GM18499 (cell line): ENCODE data around the gene DND1.
"Not testable (repeated sequence)": the region's sequence is repeated elsewhere in the genome, so short reads cannot be mapped to it uniquely, and the experiment has no call there.

Experiments used
- ATAC-seq: cut with Tn5 transposase; IDR thresholded peaks from one replicate; pipeline ENCODE4 v1.9.1; 2021; ENCODE audit warnings: moderate number of reproducible peaks; ENCODE audit not compliant: insufficient read depth, unreplicated experiment

Gene DND1

DNA sequence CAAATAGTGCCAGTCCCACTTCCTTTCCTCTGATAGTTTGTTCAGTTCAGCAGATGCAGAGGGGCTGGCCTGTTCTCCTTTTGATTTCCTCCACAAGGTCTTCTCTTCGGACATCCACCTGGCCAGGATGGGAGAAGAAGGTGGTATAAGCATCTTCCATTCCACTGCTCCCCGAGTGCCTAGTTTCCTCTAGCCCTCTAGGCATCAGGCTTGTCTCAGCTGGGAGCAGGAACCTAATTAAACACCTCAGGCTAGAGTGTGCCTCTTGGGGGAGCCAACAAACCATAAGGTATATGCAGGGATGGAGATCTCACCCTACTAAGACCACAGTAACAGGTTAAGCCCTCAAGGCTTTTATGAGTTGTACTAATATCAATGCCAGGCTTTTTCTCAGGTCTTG lies 835 bp upstream of the DND1 start:
- no peak for ATAC-seq

DNA sequence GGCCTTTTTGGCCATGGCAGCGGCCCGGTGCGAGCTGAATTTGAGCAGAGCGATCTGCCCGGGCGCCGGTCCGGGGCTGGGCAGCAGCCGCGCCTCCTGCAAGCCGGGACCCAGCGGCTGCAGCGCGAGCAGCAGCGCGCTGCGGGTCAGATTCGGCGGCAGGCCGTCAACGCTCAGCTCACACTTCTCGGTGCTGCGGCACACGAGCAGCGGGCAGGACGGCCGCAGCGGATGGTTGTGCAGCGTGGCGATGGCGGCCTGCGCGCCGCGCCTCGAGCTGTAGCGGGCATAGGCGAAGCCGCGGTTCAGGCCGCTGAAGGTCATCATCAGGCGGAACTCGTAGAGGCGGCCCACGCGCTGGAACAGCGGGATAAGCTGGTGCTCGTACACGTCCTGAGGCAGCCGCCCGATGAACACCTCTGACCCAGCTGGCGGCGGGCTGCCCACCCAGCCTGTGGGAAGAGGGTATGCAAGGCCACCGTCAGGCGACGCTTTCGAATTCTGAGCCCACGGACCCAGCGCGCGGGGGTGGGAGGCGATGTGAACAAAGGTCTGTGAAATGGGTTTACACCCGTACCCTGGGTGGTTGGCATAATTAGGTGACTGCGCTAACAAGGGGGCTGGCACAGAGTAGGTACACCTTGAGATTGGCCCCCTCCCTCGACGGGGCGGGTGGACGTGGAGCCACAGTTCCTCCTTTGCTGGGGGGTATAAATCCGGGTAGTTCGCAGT lies 755 bp downstream of the DND1 start:
- no peak for ATAC-seq

DNA sequence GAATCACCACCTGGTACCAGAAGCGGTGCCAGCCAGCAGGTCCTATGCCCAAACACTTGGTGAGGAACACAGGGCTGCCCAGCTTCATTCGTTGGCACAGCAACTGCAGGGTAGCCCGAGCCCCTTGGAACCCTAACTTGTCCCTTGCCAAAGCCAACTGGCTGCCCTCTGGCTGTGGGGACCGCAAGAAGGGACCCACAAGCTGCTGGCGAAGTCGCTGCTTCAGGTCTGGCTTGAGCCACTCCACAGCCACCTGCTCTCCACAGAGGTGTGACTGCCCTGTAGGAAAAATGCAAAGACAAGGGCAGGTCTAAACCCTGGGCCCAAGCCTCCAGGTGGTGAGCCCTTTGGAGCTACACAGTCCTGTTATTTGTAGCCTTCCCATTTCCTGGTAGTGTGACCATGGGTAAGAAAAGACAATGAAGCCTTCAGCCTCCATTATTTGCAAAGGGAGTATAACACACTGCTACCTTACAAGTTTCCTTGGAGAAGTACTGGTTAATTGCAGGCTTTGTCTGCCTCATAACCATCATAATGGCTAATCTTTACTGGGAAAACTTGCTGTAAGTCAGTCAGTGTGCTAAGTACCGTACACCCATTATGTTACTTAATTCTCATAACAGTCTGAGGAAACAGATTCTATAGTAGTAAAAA lies 1.8 kb downstream of the DND1 start:
- no peak for ATAC-seq

- not testable (repeated sequence) for ATAC-seq
Observed at GRCh38 chr5:140671035-140671434, 2.3 kb downstream of the DND1 start.

DNA sequence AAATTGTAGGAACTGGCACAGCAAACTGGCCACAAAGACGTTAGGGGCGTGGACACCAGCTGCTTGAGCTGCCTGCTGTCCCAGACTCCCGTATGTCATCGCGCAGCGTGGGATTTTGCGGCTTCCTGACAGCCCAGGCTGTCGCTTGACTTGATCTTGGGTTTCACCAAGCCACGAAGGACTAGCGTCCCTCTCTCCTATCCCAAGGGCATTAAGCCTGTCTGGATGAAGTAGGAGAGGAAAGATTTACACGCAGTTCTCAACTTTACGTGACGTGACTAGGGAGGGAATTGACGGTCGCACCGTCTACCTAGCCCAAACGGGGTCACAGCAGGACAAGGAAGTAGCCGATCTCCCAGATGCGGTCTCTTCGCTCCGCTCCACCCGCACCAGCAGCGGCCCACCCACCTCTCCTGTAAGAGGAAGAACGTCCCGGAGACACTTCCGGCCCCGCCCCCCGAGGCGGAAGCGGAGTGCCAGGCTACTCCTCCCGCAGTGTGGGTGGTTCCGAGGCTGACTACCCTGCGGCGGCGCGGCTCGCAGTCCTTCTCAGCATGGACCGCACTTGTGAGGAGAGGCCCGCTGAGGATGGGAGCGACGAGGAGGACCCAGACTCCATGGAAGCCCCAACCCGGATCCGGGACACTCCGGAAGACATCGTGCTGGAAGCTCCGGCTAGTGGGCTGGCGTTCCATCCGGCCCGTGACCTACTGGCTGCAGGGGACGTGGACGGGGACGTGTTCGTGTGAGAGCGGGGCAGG lies 8.8 kb downstream of the DND1 start, which contains the start of gene WDR55:
Gene WDR55, plus strand, starts transcription at position 546 of the 761 bp plus-strand sequence. Its CDS starts 9 bp downstream, at position 555.
- ATAC-seq, result peak; percentile 91

DNA sequence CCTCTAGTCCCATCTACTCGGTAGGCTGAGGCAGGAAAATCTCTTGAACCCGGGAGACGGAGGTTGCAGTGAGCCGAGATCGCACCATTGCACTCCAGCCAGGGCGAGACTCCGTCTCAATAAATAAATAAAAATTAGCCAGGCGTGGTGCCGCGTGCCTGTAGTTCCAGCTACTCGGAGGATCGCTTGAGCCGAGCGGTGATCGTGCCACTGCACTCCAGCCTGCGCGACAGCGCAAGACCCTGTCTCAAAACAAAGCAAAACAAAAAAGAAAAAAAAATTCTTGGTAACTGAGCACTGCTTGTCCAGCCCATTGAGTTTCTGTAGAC lies 9.4 kb downstream of the DND1 start:
- ATAC-seq, result no peak

DNA sequence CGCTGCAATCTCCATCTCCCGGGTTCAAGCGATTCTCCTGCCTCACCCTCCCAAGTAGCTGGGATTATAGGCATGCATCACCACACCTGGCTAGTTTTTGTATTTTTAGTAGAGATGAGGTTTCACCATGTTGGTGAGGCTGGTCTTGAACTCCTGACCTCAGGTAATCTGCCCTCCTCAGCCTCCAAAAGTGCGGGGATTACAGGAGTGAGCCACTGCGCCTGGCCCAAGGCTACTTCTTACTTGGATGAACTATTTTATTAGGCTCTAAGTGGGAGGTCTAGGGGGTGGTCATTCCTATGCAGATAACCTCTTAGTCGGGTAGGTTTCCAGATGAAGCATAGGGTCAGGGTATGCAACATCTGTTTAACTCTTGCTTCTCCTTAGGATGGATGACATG lies 13.0 kb downstream of the DND1 start:
- ATAC-seq, result not testable (repeated sequence)

- no peak for ATAC-seq
Observed at GRCh38 chr5:140658870-140659269, 14.5 kb downstream of the DND1 start.

- no peak for ATAC-seq
Observed at GRCh38 chr5:140647042-140647419, 26.3 kb downstream of the DND1 start.

GRCh38 chr5:140642718-140643117 lies 30.7 kb downstream of the DND1 start:
- no peak for ATAC-seq

- no peak for ATAC-seq
Observed at GRCh38 chr5:140641716-140642115, 31.7 kb downstream of the DND1 start.

GRCh38 chr5:140639148-140639981 lies 34.0 kb downstream of the DND1 start, which contains the start of gene TMCO6:
Gene TMCO6, plus strand, starts transcription at chr5:140639451. Its CDS starts 77 bp downstream, at chr5:140639528.
- ATAC-seq, result peak; percentile 54

DNA sequence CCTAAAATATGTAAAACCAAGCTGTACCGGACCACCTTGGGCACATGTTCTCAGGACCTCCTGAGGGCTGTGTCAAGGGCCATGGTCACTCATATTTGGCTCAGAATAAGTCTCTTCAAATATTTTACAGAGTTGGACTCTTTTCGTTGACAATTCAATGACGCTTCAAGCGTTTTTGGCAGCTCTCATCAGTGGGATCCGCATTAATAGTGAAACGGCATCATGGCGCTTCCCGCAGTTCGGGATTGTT lies 34.6 kb downstream of the DND1 start:
- not testable (repeated sequence) for ATAC-seq

DNA sequence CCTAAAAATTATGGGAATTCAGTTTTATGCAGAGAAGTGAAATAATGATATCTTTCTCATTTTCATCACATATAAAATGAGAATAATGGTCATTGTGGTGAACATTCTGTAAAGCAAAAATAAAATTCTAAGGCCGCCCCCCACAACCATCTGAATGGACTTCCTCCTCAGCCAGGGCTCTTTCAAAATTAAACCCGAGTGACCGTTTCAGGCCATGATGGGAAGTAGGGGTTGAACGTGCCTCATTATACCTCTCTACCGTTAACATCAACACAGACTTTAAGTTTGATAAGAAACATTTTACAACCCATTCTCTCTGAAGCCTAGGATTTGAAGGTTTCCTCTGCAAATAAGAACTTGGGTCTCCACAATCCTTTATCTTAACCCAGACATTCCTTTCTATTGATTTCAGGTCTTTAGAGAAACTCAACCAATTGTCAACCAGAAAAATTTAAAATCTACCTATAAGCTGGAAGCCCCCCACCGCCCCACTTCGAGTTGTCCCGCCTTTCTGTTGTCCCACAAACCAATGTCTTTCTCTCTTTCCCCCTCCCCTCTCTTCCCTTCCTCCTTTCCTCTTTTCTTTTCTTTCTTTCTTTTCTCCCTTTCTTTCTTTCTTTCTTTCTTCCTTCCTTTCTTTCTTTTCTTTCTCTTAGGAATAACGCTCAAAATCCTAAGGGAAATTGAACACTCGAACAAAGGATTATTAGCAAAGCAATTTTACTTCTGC lies 35.8 kb downstream of the DND1 start:
- no peak for ATAC-seq

DNA sequence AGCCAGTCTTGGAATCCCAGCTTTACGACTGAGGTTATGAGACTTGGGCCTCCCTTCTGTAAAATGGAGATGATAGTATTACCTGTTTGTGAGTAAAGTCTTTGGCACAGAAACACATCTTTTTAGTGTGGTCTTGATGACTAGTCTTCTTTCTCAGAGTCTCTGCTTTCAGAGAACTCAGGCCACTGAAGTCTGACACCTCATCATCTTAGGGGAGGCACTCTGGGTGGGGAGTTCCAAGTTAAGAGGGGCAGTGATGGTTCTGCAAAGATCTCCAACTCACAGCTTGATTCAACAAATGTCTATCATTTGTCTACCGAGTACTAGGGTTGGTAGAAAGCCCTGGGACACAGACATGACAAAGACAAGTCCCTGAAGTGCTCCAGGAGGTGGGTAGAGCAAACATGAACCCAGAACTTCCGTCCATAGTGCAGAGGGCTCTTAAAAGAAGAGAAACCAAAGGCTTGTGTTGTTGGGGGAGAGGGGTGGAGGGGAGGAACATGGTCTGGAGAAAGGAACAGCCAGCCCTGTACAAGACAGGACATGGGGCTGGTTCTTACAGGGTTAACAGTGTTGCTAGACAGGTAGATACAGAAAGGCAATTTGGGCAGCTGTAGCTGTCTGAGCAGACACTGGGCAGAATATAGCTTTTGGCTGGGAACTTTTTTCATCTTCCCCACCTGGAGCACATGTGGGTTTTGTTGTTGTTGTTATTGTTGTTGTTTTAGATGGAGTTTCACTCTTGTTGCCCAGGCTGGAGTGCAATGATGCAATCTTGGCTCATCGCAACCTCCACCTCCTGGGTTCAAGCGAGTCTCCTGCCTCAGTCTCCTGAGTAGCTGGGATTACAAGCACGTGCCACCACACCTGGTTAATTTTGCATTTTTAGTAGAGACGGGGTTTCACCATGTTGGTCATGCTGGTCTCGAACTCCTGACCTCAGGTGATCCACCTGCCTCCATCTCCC lies 37.8 kb downstream of the DND1 start:
- ATAC-seq, result no peak

DNA sequence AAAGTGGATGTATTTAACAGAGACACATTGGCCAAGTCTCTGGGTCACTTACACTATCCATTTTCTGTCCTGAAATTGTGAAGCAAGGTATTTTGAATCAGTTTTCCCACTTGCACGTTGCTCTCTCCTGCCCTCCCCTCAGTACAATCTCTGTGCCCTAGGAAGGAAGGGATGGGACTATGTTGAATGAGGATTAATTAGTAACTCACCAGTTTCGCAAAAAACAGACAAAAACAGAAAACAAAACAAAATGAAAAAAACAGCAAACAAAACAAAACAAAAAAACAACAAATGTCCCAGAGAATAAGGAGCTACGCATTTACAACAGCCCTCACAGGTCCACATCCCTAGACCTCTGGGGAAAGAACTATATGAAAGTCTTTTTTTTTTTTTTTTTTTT lies 39.3 kb downstream of the DND1 start:
- ATAC-seq, result no peak

DNA sequence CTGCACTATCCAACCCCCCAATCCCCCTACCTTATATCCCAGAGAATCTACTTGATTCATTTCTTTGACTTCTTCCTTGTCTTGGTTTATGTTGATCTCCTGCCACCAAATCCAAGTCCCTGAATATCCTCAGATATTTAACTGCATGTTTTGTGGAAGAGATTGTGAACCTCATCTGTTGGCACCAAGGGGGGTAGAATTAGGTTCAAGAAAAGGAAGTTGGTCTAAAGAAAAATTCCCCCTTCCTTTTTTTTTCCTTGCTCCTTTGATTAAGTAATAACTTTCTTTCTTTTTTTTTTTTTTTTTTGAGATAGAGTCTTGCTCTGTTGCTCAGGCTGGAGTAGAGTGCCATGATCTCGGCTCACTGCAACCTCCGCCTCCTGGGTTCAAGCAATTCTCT lies 39.9 kb downstream of the DND1 start:
- ATAC-seq, result no peak

DNA sequence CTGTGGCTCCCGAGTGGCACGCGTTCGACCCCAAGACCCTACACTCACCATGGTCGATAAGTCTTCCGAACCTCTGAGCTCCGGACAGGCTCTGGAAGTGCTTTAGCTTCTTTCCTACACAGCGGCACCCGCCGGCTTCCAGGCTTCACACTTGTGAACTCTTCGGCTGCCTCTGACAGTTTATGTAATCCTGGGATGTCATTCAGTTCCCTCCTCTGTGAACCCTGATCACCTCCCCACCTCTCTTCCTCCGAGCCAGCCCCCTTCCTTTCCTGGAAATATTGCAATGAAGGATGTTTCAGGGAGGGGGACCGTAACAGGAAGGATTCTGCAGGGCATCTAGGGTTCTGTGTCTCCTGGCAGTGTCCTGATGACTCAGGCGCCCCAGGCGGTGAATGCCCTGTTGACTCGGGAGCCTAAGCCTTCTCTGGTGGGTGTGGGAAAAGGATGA lies 40.3 kb downstream of the DND1 start, which contains the start of gene CD14:
Gene CD14, minus strand, starts transcription at position 155 of the 451 bp plus-strand sequence. Its CDS starts 104 bp downstream, at position 51.
- ATAC-seq, result no peak
